H1 (cell line): ENCODE results near the gene APBA3. TPM values are rescaled to one million over a fixed set of nuclear protein-coding genes. Genes with fewer than 3 reads are reported as not detected.

Experiments used
- CTCF ChIA-PET: fragments of 300-600 bp; sonication (Branson Sonifier 250); formaldehyde crosslinking; loops from one replicate; lab custom pipeline; 2021; ENCODE audit not compliant: partially characterized antibody; lab: Charles Lee
- POLR2A ChIA-PET: fragments of 300-600 bp; sonication (Branson Sonifier 250); formaldehyde crosslinking; loops from one replicate; lab custom pipeline; 2021; ENCODE audit warnings: inconsistent platforms; ENCODE audit not compliant: partially characterized antibody; lab: Charles Lee
- DNase-seq, 2 experiments: peaks; one replicate each; pipeline versions ENCODE4 v3.0.0 to v3.0.0-alpha.2; 2010 to 2022; ENCODE audit warnings: low spot score in 2 of 2, low read depth in 1 of 2, mixed read lengths in 1 of 2
- FAIRE-seq: peaks from 2 replicates; lab custom pipeline; 2011; peaks lifted over from hg19 to GRCh38; lab: Jason Lieb, UNC
- H2AFZ ChIP-seq: 2 replicates; pipeline ENCODE4 v1.8.1; 2012; ENCODE audit warnings: low read length, inconsistent platforms
- H2AK5ac ChIP-seq: 2 replicates; pipeline ENCODE4 v1.6.1; 2013; ENCODE audit warnings: low read depth, low read length
- H2BK120ac ChIP-seq: replicated peaks from 2 replicates; pipeline ENCODE3; 2013; ENCODE audit warnings: low read depth, low read length, inconsistent platforms
- H2BK12ac ChIP-seq: 2 replicates; pipeline ENCODE4 v1.6.1; 2013; ENCODE audit warnings: low read depth, low read length
- H2BK15ac ChIP-seq: 2 replicates; pipeline ENCODE4 v1.6.1; 2013; ENCODE audit warnings: low read length
- H2BK20ac ChIP-seq: 2 replicates; pipeline ENCODE4 v1.6.1; 2013; ENCODE audit warnings: low read length
- H2BK5ac ChIP-seq: 2 replicates; pipeline ENCODE4 v1.6.1; 2013; ENCODE audit warnings: low read depth, low read length
- H3K14ac ChIP-seq: 2 replicates; pipeline ENCODE4 v1.6.1; 2013; ENCODE audit warnings: inconsistent platforms; ENCODE audit not compliant: insufficient read length
- H3K18ac ChIP-seq: 2 replicates; pipeline ENCODE4 v1.6.1; 2013; ENCODE audit warnings: low read length; ENCODE audit errors: extremely low read depth
- H3K23ac ChIP-seq: 2 replicates; pipeline ENCODE4 v1.6.1; 2013; ENCODE audit warnings: inconsistent platforms; ENCODE audit not compliant: insufficient read length
- H3K23me2 ChIP-seq: 2 replicates; pipeline ENCODE4 v1.6.1; 2013; ENCODE audit warnings: low read depth, low read length
- H3K27ac ChIP-seq: 2 replicates; pipeline ENCODE4 v1.6.1; 2011; ENCODE audit warnings: low read depth, low read length, inconsistent platforms
- H3K27me3 ChIP-seq, 4 experiments: replicated peaks in 1 of 4; 1 replicate in 1 of 4; 2 replicates in 3 of 4; pipeline versions ENCODE4 v1.6.1 to v1.8.1; 2011 to 2013; ENCODE audit warnings: low read length in 3 of 4, mild to moderate bottlenecking in 3 of 4, inconsistent platforms in 2 of 4, mixed read lengths in 2 of 4, moderate library complexity in 1 of 4; ENCODE audit not compliant: control insufficient read depth in 3 of 4, insufficient read depth in 3 of 4; ENCODE audit errors: extremely low read depth in 1 of 4
- H3K36me3 ChIP-seq, 4 experiments: 2 replicates each; pipeline versions ENCODE4 v1.6.1 to v1.8.1; 2011 to 2013; ENCODE audit warnings: mild to moderate bottlenecking in 4 of 4, low read length in 3 of 4, moderate library complexity in 2 of 4, control low read depth in 1 of 4, inconsistent platforms in 1 of 4; ENCODE audit not compliant: insufficient read depth in 4 of 4, control insufficient read depth in 2 of 4
- H3K4ac ChIP-seq: replicated peaks from 2 replicates; pipeline ENCODE3; 2013; ENCODE audit warnings: low read length, low read depth, mixed read lengths, inconsistent platforms; ENCODE audit not compliant: insufficient read length
- H3K4me1 ChIP-seq, 4 experiments: replicated peaks in 1 of 4; 1 replicate in 1 of 4; 2 replicates in 3 of 4; pipeline versions ENCODE4 v1.6.1 to v1.8.1; 2011 to 2013; ENCODE audit warnings: low read length in 3 of 4, inconsistent platforms in 2 of 4, mixed read lengths in 1 of 4; ENCODE audit not compliant: insufficient read depth in 4 of 4, control insufficient read depth in 3 of 4
- H3K4me2 ChIP-seq, 2 experiments: 2 replicates each; pipeline versions ENCODE4 v1.6.1 to v1.8.1; 2011 to 2013; ENCODE audit warnings: low read depth in 2 of 2, low read length in 2 of 2, control low read depth in 1 of 2, inconsistent platforms in 1 of 2, mild to moderate bottlenecking in 1 of 2; ENCODE audit not compliant: insufficient read depth in 1 of 2
- H3K4me3 ChIP-seq, 4 experiments: fragments of 200-600, 300-600 bp in 1 of 4; sonication (generic), shearing (Covaris generic), sonication (Bioruptor Twin) in 1 of 4; 2 replicates each; pipeline versions ENCODE4 v1.5.1 to v1.8.1; 2011 to 2016; ENCODE audit warnings: low read length in 4 of 4, low read depth in 3 of 4, control low read depth in 2 of 4, inconsistent platforms in 2 of 4, mild to moderate bottlenecking in 2 of 4, mixed read lengths in 1 of 4, moderate library complexity in 1 of 4; ENCODE audit not compliant: insufficient read depth in 2 of 4; ENCODE audit errors: extremely low read depth in 1 of 4
- H3K56ac ChIP-seq: replicated peaks from 2 replicates; pipeline ENCODE3; 2013; ENCODE audit warnings: low read depth, mild to moderate bottlenecking, mixed read lengths, low read length, inconsistent platforms; ENCODE audit not compliant: insufficient read length
- H3K79me1 ChIP-seq: 2 replicates; pipeline ENCODE4 v1.6.1; 2013; ENCODE audit warnings: low read depth, low read length, control low read depth
- H3K79me2 ChIP-seq, 2 experiments: 2 replicates each; pipeline versions ENCODE4 v1.6.1 to v1.8.1; 2012 to 2013; ENCODE audit warnings: low read length in 2 of 2, mild to moderate bottlenecking in 2 of 2, inconsistent platforms in 1 of 2; ENCODE audit not compliant: insufficient read depth in 2 of 2, control insufficient read depth in 1 of 2
- H3K9ac ChIP-seq, 4 experiments: replicated peaks in 1 of 4; 1 replicate in 1 of 4; 2 replicates in 3 of 4; pipeline versions ENCODE4 v1.6.1 to v1.8.1; 2011 to 2013; ENCODE audit warnings: low read depth in 3 of 4, low read length in 3 of 4, control low read depth in 2 of 4, mild to moderate bottlenecking in 2 of 4, moderate library complexity in 2 of 4, inconsistent platforms in 1 of 4; ENCODE audit errors: extremely low read depth in 1 of 4
- H3K9me3 ChIP-seq, 2 experiments: 2 replicates each; pipeline versions ENCODE4 v1.6.1 to v1.8.1; 2012 to 2013; ENCODE audit warnings: mild to moderate bottlenecking in 2 of 2, moderate library complexity in 2 of 2, control low read depth in 1 of 2, inconsistent platforms in 1 of 2, low read depth in 1 of 2, low read length in 1 of 2, mixed read lengths in 1 of 2; ENCODE audit not compliant: insufficient read depth in 2 of 2
- H4K20me1 ChIP-seq, 2 experiments: replicated peaks in 1 of 2; 2 replicates each; pipeline versions ENCODE3 to v1.8.1; 2011 to 2013; ENCODE audit warnings: inconsistent platforms in 2 of 2, low read length in 2 of 2, mild to moderate bottlenecking in 1 of 2; ENCODE audit not compliant: insufficient read depth in 2 of 2, control insufficient read depth in 1 of 2
- H4K5ac ChIP-seq: 2 replicates; pipeline ENCODE4 v1.6.1; 2013; ENCODE audit warnings: low read length, low read depth, mixed read lengths, inconsistent platforms; ENCODE audit not compliant: insufficient read length
- H4K8ac ChIP-seq: 2 replicates; pipeline ENCODE4 v1.8.0; 2013; ENCODE audit warnings: mild to moderate bottlenecking, moderate library complexity, low read length, inconsistent platforms; ENCODE audit not compliant: insufficient read depth; ENCODE audit errors: extremely low read depth
- H4K91ac ChIP-seq: replicated peaks from 2 replicates; pipeline ENCODE3; 2013; ENCODE audit warnings: low read length, mixed read lengths, inconsistent platforms; ENCODE audit not compliant: insufficient read length
- BRCA1 ChIP-seq: IDR thresholded peaks from 2 replicates; pipeline ENCODE4 v1.6.1; 2012; ENCODE audit warnings: low read depth, low read length, improper control_type of control experiment
- CBX8 ChIP-seq: fragments of 300-800, 300-1000 bp; sonication (generic); IDR thresholded peaks from 2 replicates; pipeline ENCODE4 v1.7.1; 2016; ENCODE audit warnings: low read depth, low read length, borderline replicate concordance
- RNF2 ChIP-seq: fragments of 200-900, 300-1000 bp; sonication (generic); IDR thresholded peaks from 2 replicates; pipeline ENCODE4 v1.7.1; 2016; ENCODE audit warnings: borderline replicate concordance, low read depth, mild to moderate bottlenecking, antibody characterized with exemption, low read length; ENCODE audit not compliant: poor library complexity, severe bottlenecking; ENCODE audit errors: missing control alignments
- SIN3A ChIP-seq, 2 experiments: IDR thresholded peaks in 1 of 2; conservative IDR thresholded peaks in 1 of 2; 2 replicates each; pipeline ENCODE4 v1.6.1; 2011 to 2012; ENCODE audit warnings: low read length in 2 of 2, improper control_type of control experiment in 1 of 2, low read depth in 1 of 2, mild to moderate bottlenecking in 1 of 2
- SRF ChIP-seq: IDR thresholded peaks from 2 replicates; pipeline ENCODE4 v1.6.1; 2011; ENCODE audit warnings: mild to moderate bottlenecking, low read depth, low read length, moderate library complexity
- SUZ12 ChIP-seq: fragments of 200-600 bp; sonication (generic); IDR thresholded peaks from 2 replicates; pipeline ENCODE4 v1.6.1; 2012; ENCODE audit warnings: mild to moderate bottlenecking, inconsistent platforms, low read length, moderate library complexity, mixed read lengths
- WGBS, 2 experiments: shearing (Covaris generic) in 1 of 2; methylation state at CpG; one replicate each; pipeline versions ENCODE4 v1.1.6 to v1.1.7; 2013 to 2015; ENCODE audit warnings: low lambda C conversion rate in 2 of 2, mixed read lengths in 2 of 2, inconsistent platforms in 1 of 2, low coverage in 1 of 2, missing lambda C conversion rate in 1 of 2; ENCODE audit not compliant: insufficient replicate concordance in 2 of 2, insufficient coverage in 1 of 2, insufficient read length in 1 of 2; ENCODE audit errors: extremely low coverage in 1 of 2, missing lambda C conversion rate in 1 of 2; 5-methylcytosine and 5-hydroxymethylcytosine counted together
- polyA plus RNA-seq, 7 experiments: library from polyadenylated mRNA; depleted of rRNA in 3 of 7; stranded (reverse) in 5 of 7; unstranded in 2 of 7; fragments of >200 nt in 5 of 7; fragments of 200-250 nt in 2 of 7; gene quantifications; 1 replicate in 5 of 7; 2 replicates in 1 of 7; 4 replicates in 1 of 7; pipeline versions ENCODE4 v1.2.1 to v1.2.3, GENCODE V29; 2011 to 2013; ENCODE audit warnings: missing spikeins in 2 of 7, mixed read lengths in 2 of 7
- total RNA-seq: library from RNA; stranded (reverse); fragmentation: NEBNext Ultra II Directional; extraction: Animal tissue kit (Norgen Biotek cat#: 25700); gene quantifications from 2 replicates; pipeline ENCODE4 v1.2.1, GENCODE V29; 2021
- TF ChIP-seq, protein P1 (sequence below), 3 experiments: IDR thresholded peaks; 1 replicate in 2 of 3; 2 replicates in 1 of 3; pipeline versions ENCODE4 v1.5.1 to v1.6.1; 2011; ENCODE audit warnings: low read length in 3 of 3, mild to moderate bottlenecking in 3 of 3, inconsistent platforms in 2 of 3, low read depth in 1 of 3, moderate library complexity in 1 of 3; ENCODE audit not compliant: insufficient read depth in 1 of 3; ENCODE audit errors: control extremely low read depth in 1 of 3
- TF ChIP-seq, protein P2 (sequence below): IDR thresholded peaks from 2 replicates; pipeline ENCODE4 v1.6.1; 2012; ENCODE audit warnings: inconsistent platforms

APBA3 gene
- total and polyA plus RNA-seq, 2 of the 8 experiments (the other 6 are each of a cell fraction or from before 2014, with no cell fraction given) = 21.4 to 36.9 TPM

DNA sequence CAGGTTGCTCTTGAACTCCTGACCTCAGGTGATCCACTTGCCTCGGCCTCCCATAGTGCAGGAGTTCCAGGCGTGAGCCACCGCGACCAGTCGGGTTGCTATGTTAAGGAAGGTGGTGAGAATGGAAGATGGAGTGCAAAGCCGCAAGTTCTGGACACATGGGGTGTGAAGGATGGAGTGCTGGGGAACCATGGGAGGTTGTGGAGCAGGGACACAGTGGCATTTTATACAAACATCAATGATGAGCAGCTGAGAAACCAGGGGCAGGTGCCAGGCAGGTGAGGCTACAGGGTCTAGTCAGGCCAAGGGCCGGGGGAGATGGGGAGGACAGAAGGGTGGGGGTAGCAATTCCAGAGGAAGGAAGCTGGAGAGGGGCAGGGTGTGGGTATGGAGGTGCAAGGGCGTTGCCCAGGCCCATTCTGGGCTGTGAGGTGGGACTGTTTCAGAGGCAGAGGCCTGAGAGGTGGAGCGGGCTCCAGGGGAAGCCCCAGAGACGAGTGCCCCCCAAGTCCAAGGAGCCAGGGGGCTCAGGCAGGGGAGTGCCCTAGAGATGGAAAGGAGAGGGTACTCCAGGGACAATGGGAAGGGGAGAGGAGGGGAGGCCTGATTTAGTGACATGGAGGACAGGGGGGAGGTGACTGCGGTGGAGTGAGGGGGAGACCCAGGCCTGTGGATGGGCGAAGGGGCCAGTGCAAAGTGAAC is 12.5 kb upstream of the APBA3 start:
- no peak overlapping the region for H3K27ac ChIP-seq
- no peak overlapping the region for H4K5ac ChIP-seq
- H3K18ac ChIP-seq = no peak overlapping the region
- H3K4ac ChIP-seq = no peak overlapping the region
- no peak overlapping the region for H4K91ac ChIP-seq
- H3K4me3 ChIP-seq = no peak overlapping the region
- H2BK15ac ChIP-seq = no peak overlapping the region
- no peak overlapping the region for H2BK12ac ChIP-seq
- H3K56ac ChIP-seq = no peak overlapping the region
- POLR2A ChIA-PET = interaction anchor here (1.0 to 3.8 kb wide), 7 partner anchors 10 to 212 kb away, joined by 3 to 23 read pairs (median 5); partner anchors contain the start of genes EEF2, MATK and MRPL54
- no peak overlapping the region for H3K14ac ChIP-seq
- H3K27me3 ChIP-seq = no peaks in the 10 kb centered on the region
- CTCF ChIA-PET = interaction anchor here (1.5 to 1.8 kb wide), 2 partner anchors 10 to 56 kb away, joined by 4 to 10 read pairs; no protein-coding TSS in a partner anchor
- WGBS, 2 experiments = 88% methylated on average over 11 of the region's 12 CpGs; no CpG with 5 or more reads in 1 of the 2 experiments
- no peak for FAIRE-seq
- no peak overlapping the region for H2BK5ac ChIP-seq
- no peak overlapping the region; a peak in 1 of 7 replicates for H3K9ac ChIP-seq
- no peak for DNase-seq
- H3K23ac ChIP-seq = no peak overlapping the region
- H3K79me1 ChIP-seq = no peaks in the 10 kb centered on the region
- H3K4me2 ChIP-seq = no peak overlapping the region
- peaks cover 0 to 3% of the 10 kb centered on the region in 2 experiments for H4K20me1 ChIP-seq
- no peaks in the 10 kb centered on the region for H3K9me3 ChIP-seq
- H3K4me1 ChIP-seq = peaks cover 0 to 7% (median 2%) of the 10 kb centered on the region in 4 experiments; a peak in 2 of 7 replicates
- no peak overlapping the region for H2BK20ac ChIP-seq
- peaks cover 6% of the 10 kb centered on the region; the same call in 1 of the 2 replicates for H3K23me2 ChIP-seq
- no peak overlapping the region for H2AK5ac ChIP-seq
- H4K8ac ChIP-seq = peak overlapping the region; percentile 51; the same call in 1 of the 2 replicates
- no peaks in the 10 kb centered on the region for H3K36me3 ChIP-seq
- no peak overlapping the region for H2AFZ ChIP-seq
- H3K79me2 ChIP-seq = no peaks in the 10 kb centered on the region
- no peak overlapping the region for H2BK120ac ChIP-seq
- TF ChIP-seq BRCA1 = no peak
- TF ChIP-seq, protein P1, sequence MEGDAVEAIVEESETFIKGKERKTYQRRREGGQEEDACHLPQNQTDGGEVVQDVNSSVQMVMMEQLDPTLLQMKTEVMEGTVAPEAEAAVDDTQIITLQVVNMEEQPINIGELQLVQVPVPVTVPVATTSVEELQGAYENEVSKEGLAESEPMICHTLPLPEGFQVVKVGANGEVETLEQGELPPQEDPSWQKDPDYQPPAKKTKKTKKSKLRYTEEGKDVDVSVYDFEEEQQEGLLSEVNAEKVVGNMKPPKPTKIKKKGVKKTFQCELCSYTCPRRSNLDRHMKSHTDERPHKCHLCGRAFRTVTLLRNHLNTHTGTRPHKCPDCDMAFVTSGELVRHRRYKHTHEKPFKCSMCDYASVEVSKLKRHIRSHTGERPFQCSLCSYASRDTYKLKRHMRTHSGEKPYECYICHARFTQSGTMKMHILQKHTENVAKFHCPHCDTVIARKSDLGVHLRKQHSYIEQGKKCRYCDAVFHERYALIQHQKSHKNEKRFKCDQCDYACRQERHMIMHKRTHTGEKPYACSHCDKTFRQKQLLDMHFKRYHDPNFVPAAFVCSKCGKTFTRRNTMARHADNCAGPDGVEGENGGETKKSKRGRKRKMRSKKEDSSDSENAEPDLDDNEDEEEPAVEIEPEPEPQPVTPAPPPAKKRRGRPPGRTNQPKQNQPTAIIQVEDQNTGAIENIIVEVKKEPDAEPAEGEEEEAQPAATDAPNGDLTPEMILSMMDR (IDR thresholded peaks at IDR 0.05; ENCODE audit: control extremely low read depth in 1 of 3, insufficient read depth in 1 of 3, low read depth in 1 of 3, low read length in 3 of 3) = no peak
- no peak for TF ChIP-seq CBX8
- no peak for TF ChIP-seq RNF2
- TF ChIP-seq, protein P2, sequence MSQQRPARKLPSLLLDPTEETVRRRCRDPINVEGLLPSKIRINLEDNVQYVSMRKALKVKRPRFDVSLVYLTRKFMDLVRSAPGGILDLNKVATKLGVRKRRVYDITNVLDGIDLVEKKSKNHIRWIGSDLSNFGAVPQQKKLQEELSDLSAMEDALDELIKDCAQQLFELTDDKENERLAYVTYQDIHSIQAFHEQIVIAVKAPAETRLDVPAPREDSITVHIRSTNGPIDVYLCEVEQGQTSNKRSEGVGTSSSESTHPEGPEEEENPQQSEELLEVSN = no peak
- no peak for TF ChIP-seq SRF
- no peak for TF ChIP-seq SIN3A (conservative IDR thresholded peaks at IDR 0.05 in 1 of 2, IDR thresholded peaks at IDR 0.05 in 1 of 2; ENCODE audit: low read depth in 1 of 2, low read length in 2 of 2)
- TF ChIP-seq SUZ12 = no peak
